Activated CD4-positive, alpha-beta T cell treated with anti-CD3 and anti-CD28 coated beads, Interleukin-2, Interleukin-6, amounts not matched to agents 100 ng/mL and 50 ng/mL, durations not matched to agents 16 hours and 8 hours (primary cell): ENCODE results near the gene SLC6A12.

ENCODE experiments used
- DNase-seq: peaks from one replicate; pipeline ENCODE4 v3.0.0-alpha.2; 2020

The SLC6A12 gene

DNA sequence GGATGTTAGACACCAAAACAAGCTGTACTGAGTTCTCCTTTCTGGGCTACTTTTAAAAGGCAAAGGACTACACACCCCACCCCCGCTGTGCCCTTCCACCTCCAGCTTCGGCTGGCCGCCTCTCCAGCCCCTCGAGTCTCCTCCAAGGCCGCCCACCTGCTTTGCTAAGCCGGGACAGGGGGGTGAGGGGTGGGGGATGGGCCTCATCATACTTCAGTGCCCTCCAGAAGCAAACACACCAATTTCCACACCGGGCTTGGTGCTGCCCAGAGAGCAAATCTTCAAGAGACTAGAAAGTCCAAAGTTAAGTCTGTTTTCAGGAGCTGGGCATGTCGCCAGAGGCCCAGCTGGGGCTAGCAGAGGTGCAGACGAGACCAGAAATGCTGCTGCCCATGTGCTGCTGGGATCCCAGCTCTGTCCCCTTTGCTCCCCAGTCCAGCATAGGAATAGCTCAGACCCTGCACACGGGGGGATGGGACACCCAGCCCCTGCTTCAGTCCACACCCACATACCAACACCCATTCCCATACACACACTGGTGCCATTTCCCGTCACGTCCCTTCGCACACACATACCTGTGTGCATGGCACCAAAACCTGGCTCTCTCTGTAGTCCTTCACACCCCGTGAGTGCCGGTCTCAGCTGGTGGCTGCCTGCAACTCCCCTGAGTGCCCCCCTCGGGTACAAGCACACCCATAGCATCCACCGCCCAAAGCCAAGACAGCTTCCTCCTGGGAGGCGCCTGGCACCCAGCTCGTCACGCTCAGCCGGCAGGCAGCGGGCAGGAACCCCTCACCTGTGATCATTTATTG is 1.0 kb downstream of the SLC6A12 start:
- no peak for DNase-seq

DNA sequence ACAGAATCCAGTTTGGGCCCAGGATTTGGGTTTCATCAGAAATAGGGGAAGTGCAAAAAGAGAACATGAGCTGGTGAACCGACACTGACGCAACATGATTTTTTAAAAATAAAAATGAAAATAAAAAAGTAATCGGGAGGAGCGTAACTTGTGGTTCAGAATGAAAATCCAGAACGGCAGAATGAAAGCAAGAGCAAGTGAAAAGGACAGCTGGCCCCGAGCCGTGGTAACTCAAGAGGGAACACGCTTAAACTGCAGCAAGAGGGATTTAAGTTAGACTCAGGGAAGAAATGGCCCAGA is 1.6 kb downstream of the SLC6A12 start:
- DNase-seq: no peak

DNA sequence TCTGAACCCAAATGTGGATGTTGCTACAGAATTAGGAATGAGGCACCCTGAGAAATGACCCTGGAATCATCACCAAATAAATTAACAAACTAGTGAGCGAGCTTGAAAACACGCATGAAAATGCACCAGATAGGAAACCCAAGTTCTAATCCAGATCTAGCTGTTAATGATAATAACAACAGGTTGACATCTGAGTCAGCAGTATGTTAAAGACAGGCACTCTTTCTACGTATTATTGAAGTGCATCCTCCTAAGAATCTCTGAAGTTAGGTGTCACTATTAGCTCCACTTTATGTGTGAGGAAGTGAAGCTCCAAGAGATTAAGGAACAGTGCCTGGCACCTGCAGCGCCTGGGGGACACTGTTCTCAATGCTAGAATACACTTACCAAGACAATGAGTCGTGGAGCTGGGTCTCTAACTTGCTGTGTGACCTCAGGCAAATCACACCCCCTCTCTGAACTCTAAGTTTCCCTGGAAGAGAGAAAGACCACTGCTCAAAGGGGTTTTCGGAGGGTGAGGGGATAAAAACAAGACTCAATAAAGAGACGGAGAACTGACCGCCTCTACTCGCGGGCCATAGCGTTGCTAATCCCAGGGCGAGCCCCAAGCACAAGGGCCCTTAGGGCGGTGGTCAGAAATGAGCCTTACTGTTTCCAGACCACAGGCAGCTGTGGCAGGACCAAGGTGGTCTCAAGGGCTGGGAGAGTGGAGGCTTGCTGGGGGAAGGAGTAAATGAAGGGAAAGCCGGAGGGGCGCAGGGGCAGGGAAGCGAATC is 2.1 kb downstream of the SLC6A12 start:
- no peak for DNase-seq

DNA sequence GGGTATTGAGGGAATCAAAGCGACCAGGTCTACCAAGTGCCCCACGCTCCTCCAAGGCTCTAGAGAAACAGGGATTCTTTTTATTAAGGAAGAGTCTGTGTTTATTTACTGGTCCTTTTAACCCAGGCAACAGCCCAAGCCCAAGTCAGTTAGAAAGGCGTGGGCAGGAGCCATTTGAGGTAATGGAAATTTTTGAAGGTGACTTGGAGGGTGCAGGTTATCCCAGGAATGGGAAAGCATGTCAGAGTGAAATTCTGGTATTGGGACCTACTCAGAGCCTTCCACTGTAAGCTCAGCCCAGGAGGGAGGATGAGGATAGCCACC is 2.9 kb downstream of the SLC6A12 start:
- no peak for DNase-seq

DNA sequence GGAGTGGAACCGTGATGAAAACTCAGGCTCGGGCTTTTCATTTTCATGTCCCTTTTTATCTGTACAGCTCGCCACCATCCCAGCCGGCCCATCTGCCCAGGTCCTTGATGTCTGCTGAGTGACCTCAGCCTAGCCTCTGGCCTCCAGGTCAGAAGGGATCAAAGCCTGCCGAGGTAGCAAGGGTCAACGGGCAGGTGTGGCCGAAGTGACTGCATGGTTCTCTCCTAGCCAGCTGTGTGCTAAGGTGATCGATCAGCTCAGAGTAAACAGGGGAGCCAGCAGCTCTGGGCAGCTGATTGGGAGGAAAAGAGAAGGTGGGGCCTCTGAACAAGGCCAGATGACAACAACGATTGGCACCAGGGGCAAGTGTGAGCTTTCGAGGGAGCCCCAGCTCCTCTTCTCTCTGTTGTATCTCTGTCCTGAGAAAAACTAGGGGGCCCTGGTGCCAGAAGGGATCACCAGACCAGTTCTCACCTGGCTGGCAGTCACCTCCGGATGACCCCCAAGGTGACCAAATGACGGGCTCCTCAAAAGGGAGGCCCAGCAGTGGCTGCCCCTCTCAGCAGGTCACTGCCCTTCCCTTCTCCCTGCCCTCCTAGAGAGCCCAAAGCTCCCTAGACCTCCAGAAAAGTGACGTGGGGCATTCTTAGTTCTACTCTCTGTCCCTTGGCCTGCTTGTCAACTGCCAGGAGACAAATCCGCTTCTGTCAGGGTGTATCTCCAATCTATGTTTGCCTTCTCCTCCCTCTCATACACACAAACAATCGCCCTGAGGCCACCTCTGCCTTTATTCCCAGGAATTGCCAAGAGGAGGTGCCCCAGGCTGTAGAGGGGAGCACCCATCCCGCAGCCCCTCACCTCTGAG is 3.4 kb downstream of the SLC6A12 start:
- DNase-seq: no peak

DNA sequence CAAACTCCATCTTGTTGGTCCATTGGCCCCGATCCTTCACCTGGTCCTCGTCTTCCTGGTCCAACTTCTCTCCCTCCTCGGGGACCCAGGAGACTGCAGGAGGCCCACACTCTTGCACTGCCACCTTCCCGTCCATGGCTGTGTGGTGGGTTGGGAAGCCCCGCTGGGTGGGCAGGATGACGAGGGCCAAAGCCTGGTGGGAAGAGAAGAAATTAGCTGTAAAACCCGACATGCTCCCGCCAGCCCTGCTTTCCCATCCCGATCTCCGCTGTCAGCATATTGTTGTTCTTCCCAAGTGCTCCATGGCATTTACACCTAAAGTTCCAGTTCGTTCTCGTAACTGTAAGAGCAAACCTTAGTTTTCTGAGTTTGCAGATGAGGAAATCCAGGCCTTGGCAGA is 4.1 kb downstream of the SLC6A12 start:
- DNase-seq: no peak

DNA sequence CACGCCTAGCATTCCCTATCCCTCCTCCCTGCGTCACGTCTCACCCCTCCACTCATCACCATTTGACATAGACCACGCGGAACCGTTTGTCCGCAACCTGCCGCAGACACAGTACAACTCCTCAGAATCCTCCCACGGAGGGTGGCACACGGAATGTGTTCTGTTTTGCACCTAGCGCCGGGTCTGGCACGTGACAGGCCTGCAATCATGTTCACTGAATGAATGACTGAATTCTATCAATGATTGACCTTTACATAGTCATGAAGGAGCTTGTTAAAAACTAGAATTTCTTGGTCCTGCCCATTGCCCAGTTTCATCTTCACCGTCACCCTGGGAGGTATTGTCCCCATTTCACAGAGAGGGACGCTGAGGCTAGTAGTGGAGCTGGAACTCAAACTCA is 4.7 kb downstream of the SLC6A12 start:
- no peak for DNase-seq

DNA sequence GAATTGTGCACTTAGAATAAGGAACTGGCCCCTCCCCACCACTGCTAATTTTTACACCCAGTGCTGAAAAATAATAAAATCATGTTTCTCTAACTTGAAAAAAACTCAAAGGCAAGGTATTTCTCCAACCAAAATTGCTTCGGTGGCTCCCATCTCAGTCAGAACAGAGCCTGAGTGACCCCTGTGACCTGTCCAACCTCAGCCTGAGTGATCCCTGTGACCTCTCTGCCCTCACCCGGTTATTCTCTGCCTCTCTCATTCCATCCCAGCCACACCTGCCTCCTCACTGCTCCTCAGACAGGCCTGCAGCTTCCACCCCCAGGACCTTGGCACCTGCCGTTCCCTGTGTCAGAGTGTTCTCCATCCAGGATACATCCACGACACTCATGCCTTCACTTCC is 5.1 kb downstream of the SLC6A12 start:
- DNase-seq: no peak

DNA sequence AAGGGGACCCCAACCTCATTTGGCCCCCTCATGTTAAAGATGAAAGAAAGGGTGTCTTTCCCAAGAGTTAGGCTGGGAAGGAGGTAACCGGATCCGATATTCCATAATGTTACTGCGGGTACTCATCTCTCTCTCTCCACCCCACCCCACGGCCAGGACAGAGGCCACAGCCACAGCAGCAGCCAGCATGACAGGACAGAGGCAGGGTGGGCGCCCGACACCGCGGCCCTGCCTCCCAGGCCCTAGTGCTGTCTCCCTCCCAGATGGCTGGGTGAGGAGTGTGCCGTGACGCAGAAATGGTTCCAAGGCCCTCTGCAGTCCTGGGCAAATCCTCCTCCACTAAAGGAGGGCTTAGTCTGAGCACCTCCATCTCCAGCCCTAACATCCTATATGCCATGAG is 6.2 kb downstream of the SLC6A12 start:
- DNase-seq: no peak

DNA sequence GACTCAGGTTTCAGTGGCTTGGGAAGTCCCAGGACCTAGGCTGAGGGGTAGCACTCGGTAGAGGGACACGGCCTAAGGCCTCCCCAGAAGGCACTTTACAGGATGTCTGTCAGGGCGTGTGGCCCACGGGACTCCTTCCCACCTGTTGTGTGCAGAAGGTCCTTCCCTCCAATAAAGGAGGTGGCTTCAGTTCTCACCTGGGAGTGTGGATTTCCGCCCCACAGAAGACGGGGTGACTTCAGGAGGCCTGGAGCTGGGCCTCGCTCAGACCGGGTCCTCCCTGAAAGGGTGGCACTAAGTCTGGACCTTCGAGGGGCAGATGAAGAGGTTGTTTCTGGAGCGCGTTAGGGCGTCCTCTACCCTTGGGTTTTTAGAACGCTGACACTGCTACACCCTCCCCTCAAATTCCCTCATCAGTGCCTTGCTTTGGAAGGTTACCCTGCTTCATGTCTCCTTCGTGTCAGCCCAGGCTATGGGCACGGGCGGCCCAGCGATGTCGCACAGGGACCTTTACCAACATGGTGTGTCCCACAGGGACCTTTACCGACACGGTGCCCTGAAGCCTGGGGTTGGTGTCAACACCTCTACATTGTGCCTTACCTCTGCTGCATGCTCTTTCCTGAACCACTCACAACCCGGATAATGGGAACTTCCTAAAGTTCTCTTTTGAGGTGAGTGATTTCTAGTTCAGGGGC is 7.1 kb downstream of the SLC6A12 start:
- DNase-seq: no peak

DNA sequence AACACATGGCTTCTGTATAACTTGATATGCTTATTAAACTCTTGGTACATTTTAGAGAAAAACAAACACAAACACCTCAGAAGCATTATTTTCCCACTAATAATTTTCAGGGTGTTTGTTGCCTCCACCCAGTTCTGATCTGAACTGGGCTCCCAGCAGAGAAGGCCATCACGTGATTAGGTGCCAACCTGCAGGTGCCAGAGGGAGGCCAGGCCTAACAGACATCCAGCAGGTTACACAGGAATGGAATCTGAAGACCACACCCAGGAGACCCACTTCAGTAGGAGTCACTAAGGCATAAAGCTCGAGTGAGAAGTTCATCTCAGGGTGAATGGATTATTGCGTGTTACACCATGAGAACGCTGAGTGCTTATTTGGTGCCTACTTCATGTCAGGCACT is 8.9 kb downstream of the SLC6A12 start:
- no peak for DNase-seq

DNA sequence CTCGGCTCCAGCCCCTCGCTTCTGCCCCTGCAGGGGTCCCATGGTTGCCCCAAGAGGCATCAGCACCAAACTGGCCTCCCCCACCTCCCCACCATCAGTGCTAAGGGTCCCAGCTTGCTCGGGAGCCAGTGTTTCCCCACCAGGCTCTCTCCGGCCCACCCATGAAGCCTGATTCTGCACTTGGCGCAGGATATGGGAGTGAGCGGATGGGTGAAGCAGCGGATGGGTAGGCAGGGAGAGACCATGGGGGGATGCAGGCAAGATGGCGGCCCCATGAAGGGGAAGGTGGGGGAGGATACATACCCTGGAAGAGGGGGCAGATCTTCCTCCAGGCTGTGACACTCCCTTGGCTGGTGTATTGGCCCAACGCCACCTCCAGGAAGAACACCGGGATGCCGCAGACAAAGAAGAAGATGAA is 9.7 kb downstream of the SLC6A12 start:
- no peak for DNase-seq

DNA sequence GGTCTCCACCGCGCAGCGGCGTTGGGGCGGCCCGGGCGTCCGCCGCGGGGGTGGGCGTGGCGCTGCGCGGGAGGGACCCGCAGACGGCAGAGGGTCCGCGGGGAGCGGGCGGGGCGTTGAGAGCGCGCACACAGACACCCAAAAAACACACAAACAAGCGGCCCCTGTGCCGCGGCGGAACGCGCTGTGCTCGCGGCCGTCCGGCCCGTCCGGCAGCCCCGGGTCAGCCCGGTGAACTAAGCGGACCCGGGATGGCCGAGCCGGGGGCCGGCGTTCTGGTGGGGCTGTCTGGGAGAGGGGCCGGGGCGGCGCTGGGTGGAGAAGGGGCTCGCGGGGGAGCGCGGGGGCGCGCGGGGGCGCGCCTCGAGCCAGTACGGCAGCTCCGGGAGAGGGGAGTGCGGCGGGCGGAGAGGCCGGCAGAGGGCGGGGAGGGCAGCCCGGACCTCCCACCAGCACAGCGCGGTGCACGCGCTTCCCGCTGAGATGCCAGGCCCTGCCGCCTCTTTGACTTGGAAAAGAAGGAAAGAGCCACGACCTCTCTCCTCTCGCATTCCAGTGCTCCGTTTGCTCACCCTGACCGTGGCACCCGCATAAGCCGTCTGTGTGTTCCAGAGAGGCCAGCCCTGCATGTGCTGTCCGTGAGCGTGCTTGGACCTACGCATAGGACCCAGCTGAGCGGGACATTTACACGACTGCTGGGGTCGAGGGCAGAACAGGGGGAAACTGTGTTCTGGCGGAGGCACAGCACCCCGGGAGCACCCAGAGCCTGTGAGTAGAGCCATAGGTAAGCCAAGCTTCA is 10.3 kb downstream of the SLC6A12 start:
- DNase-seq: no peak

DNA sequence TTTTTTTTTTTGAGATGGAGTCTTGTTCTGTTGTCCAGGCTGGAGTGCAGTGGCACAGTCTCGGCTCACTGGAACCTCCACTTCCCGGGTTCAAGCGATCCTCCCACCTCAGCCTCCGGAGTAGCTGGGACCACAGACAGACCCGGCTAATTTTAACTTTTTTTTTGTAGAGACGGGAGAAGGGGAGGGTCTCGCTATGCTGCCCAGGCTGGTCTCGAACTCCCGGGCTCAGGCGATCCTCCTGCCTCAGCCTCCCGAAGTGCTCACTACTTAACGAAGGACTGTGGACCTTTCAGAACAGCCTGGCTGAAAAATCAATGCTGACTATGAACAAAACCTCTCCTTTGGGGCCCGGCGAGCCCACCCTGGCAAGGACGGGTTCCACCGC is 10.9 kb downstream of the SLC6A12 start:
- DNase-seq: no peak

DNA sequence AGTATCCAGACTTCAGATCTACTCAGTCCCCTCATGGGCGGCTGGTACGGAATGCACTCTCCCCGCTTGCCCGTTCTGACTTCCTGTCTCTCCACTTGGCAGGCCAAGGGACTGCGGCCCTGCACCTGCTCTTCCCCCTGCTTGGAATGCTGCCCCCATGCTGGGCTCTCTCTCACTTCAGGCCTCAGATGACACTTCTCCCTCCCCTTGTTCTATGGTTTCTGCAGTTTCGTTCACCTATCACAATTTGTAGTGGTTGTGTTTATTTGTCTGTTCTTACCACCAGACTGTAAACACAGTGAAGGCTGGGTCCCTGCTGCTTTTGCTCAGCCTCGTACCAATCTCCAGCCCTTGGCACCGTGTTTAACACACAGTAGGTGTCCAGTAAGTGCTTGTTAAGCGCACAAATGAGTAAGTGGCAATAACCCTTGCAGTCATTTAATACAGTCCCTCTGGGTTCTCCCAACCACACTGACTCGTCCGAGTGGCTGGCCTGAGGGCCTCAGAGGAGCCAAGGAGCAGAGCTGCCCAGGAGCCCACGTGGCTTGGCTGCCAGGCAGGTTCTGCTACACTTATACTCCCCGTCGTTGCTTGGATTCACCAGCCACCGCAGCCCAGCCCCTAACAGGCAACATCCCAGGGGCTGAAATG is 11.8 kb downstream of the SLC6A12 start:
- no peak for DNase-seq

DNA sequence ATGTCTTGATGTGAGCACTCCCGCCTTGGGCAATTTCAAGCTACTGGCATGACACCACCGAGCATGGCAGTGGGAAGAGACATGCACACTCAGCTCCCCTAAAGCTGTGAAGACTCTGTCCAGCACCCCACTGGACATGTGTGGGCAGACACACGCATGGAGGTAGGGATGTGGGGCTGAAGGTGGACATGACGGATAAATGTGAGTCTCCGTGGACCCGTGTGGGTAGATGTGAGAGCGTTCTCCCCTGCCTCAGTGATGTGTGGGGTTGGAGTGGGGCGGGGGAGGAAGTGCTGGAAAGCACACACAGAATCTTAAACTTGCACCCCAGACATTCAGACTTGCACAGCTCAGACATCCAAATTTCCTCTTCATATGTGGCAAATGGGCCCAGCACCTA is 12.6 kb downstream of the SLC6A12 start:
- DNase-seq: no peak

DNA sequence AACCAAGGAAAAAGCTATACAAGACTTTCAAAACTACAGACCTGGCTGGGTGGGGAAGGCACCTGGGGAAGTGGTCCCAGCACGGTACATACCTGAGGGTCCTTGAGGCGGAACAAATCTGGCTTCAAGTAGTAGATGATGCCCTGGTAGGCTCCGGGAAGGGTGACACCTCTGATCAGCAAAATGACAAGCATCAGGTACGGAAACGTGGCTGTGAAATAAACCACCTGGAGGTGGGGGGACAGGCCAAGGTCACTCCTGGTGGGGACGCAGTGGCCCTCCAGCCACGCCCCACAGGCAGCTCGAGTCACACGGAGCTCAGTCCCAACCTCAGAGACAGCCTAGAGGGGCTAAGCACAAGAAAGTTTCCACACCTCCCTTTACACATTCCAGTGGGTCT is 15.3 kb downstream of the SLC6A12 start:
- no peak for DNase-seq

DNA sequence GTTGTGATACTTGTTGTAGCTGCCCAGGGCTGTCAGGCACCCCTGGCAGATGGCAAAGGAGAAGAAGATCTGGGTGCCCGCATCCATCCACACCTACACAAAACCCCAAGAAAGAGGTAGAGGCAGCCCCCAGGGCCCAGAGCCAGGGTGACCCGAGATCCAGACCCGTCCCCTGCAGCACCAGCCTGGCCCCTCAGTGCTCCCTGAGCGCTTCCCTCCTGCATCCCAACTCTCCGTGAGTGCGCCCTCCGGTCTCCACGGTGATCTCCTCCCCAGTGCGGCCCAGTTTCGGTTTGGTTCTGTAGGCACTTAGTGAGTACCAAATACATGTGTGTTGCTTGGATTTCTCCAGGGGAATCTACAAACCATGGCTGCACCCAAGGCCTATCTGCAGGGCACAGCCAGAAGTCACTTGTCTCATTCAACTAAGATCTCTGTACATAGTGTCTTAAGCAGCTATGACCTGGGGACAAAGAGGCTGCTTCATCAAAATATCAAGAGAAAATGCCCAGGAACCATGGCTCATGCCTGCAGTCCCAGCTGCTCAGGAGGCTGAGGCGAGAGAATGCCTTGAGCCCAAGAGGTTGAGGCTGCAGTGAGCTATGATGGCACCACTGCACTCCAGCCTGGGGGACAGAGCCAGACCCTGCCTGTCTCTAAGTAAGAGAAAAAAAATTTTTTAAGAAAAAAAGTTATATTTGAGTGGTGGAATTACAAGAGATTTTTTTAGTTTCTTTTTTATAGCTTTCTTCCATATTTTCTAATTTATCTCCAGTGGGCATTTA is 15.9 kb downstream of the SLC6A12 start:
- no peak for DNase-seq

DNA sequence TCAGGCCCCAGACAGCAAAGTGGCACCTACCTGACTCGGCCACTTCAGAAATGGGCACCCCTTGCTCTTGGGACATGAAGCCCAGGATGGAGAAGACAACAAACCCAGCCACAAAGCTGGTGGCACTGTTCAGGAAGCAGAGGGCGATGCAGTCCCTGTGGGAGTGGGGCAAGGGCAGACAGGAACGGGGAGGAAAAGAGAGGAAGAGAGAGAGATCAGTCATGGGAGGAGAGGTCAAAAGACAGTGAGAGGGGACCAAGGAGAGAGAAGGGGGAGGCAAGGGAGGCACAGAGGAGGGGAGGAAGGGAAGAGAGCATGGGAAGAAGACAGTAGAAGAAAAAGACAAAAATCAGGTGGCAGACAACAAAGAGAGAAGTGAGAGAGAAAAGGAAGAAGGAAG is 16.6 kb downstream of the SLC6A12 start:
- no peak for DNase-seq

DNA sequence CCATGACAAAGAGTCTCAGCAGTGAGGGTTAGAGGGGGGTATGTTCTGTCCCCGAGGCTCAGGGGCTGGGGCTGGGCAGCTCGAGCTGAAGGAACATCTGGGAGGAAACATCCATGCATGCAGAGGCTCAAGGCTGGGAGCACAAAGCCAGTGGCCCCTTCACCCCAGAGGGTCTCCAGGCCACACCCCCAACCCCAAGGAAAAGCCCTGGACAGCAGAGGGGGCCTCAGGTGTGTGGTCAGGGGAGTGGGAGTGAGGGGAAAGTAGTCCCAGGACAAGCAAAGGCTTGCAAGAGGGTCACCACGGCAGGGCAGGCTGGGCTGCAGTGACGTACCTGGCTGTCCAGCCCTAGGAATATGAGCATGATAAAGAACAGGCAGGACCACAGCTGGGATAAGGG is 17.5 kb downstream of the SLC6A12 start:
- no peak for DNase-seq

DNA sequence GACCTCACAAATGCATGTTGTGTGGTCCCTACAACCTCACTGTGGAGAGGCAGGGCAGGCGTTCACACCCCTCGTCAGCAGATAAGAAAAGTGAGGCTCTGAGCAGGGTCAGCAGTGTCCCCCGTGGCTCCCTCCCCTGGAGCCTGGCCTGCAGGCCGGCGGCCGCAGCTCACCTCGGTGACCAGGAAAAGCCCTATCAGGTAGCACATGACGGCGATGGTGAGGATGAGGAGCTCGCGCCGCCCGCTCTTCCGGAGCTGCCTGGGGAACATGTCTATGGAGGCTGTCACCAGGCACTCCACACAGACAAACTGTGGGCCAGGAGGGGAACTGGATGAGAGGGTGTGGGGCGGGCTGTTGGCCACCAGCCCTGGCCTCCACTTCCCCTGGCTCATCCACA is 18.0 kb downstream of the SLC6A12 start:
- no peak for DNase-seq
